GM12878 (cell line): ENCODE results near the gene DAAM1.

Source experiments
- ATF3 ChIP-seq: IDR thresholded peaks from 2 replicates; pipeline ENCODE4 v1.6.1; 2011; ENCODE audit warnings: low read depth, mild to moderate bottlenecking, low read length, moderate library complexity, borderline replicate concordance; ENCODE audit errors: extremely low read depth
- BACH1 ChIP-seq: fragments of 450-650 bp; IDR thresholded peaks from 2 replicates; pipeline ENCODE4 v1.6.1; 2017; ENCODE audit warnings: mild to moderate bottlenecking, borderline replicate concordance
- CTCF ChIP-seq, 3 experiments: IDR thresholded peaks in 2 of 3; conservative IDR thresholded peaks in 1 of 3; 2 replicates each; pipeline ENCODE4 v1.5.1; 2011; ENCODE audit warnings: low read depth in 3 of 3, low read length in 3 of 3, mild to moderate bottlenecking in 3 of 3, control low read depth in 2 of 3, moderate library complexity in 2 of 3, inconsistent platforms in 1 of 3, mixed read lengths in 1 of 3; ENCODE audit not compliant: control insufficient read depth in 2 of 3, insufficient read depth in 1 of 3; ENCODE audit errors: extremely low read depth in 1 of 3
- POLR2AphosphoS5 ChIP-seq: IDR thresholded peaks from 2 replicates; pipeline ENCODE4 v1.6.1; 2011; ENCODE audit warnings: mild to moderate bottlenecking, low read length, inconsistent platforms
- TAF1 ChIP-seq: IDR thresholded peaks from 2 replicates; pipeline ENCODE4 v1.6.1; 2011; ENCODE audit warnings: mild to moderate bottlenecking, low read depth, low read length, borderline replicate concordance
- TCF12 ChIP-seq: IDR thresholded peaks from 2 replicates; pipeline ENCODE4 v1.6.1; 2011; ENCODE audit warnings: low read depth, mild to moderate bottlenecking, low read length
- ZNF274 ChIP-seq: IDR thresholded peaks from one replicate; pipeline ENCODE4 v1.8.0; 2011; ENCODE audit not compliant: insufficient read length, insufficient read depth

GRCh38 chr14:59272633-59273032 lies 84.2 kb downstream of the DAAM1 start:
- TF ChIP-seq BACH1 (no peak), TAF1 (no peak), CTCF (IDR thresholded peaks at IDR 0.05 in 2 of 3, conservative IDR thresholded peaks at IDR 0.05 in 1 of 3; ENCODE audit: control insufficient read depth in 2 of 3, extremely low read depth in 1 of 3, insufficient read depth in 1 of 3, low read depth in 3 of 3, low read length in 3 of 3) (no peak), POLR2AphosphoS5 (no peak), TCF12 (no peak), ATF3 (no peak), ZNF274 (no peak)
